GM20000 (cell line): ENCODE data around the gene MEG3.

Experiments used
- DNase-seq: peaks from one replicate; pipeline ENCODE4 v3.0.0; 2012; ENCODE audit warnings: low spot score
- CTCF ChIP-seq: IDR thresholded peaks from 2 replicates; pipeline ENCODE4 v1.5.1; 2012; ENCODE audit warnings: mild to moderate bottlenecking, control low read depth; ENCODE audit errors: extremely low read depth, missing control alignments

Gene MEG3

GRCh38 chr14:100860556-100861187 lies 34.8 kb downstream of the MEG3 start:
- no peak for DNase-seq
- TF ChIP-seq CTCF = no peak

GRCh38 chr14:100861188-100861936 lies 35.4 kb downstream of the MEG3 start:
- no peak for TF ChIP-seq CTCF
- no peak for DNase-seq

GRCh38 chr14:100861937-100862247 lies 36.0 kb downstream of the MEG3 start:
- DNase-seq = no peak
- TF ChIP-seq CTCF = no peak

GRCh38 chr14:100862277-100862676 lies 36.4 kb downstream of the MEG3 start:
- no peak for TF ChIP-seq CTCF
- DNase-seq = no peak

- DNase-seq = no peak
- no peak for TF ChIP-seq CTCF
Measured at GRCh38 chr14:100862793-100863192, 36.9 kb downstream of the MEG3 start.

GRCh38 chr14:100864206-100864605 lies 38.3 kb downstream of the MEG3 start:
- no peak for TF ChIP-seq CTCF
- DNase-seq = no peak

- DNase-seq = no peak
- TF ChIP-seq CTCF = no peak
Measured at GRCh38 chr14:100864960-100865681, 39.2 kb downstream of the MEG3 start.
